ENCODE measurements around the gene TPRG1. TPM values are rescaled to one million over a fixed set of nuclear protein-coding genes. Genes with fewer than 3 reads are reported as not detected.

The TPRG1 gene
- total RNA-seq, 1 experiment from 2014 or later, result 1.0 TPM

DNA sequence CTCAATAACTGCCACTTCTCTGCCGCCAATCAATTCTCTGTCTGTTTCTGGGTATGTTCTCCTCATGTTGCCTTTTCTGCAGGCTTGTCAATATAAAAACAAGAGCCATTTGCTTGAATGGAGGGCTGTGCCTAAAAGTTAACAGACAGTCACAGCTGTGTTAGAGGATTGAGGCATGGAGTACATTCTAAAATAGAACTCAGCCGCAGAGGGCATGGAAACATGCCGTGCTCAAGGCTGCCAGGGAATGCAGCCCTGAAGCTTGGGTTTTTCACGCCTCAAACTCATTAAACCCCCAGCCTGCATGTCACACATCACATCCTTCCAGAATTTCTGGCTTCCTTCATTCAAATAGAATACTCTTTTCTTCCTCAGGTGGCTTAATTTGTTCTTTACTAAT is 166.6 kb downstream of the TPRG1 start:
- intact Hi-C loops (cut with micrococcal nuclease; ENCODE audit: unreplicated experiment), result no loop called here
- CTCF ChIA-PET, result no interaction called here
- Histone ChIP-seq H3K27ac (ENCODE audit: low read depth, low read length, poor library complexity, severe bottlenecking) (no peak overlapping the region), H3K4me3 (ENCODE audit: low read depth, low read length, poor library complexity, severe bottlenecking) (no peak overlapping the region), H3K4me1 (ENCODE audit: insufficient read depth, low read length, poor library complexity, severe bottlenecking) (peaks cover 6% of the 10 kb centered on the region), H3K36me3 (ENCODE audit: insufficient read depth, low read length, poor library complexity, severe bottlenecking) (no peaks in the 10 kb centered on the region), H3K9me3 (ENCODE audit: low read depth, low read length, poor library complexity, severe bottlenecking) (no peaks in the 10 kb centered on the region), H3K27me3 (replicated peaks; ENCODE audit: insufficient read depth, low read depth, low read length, poor library complexity) (no peaks in the 10 kb centered on the region)
- no peak for TF ChIP-seq CTCF (conservative IDR thresholded peaks at IDR 0.05; ENCODE audit: low read depth, low read length)
- TF ChIP-seq EZH2 (IDR thresholded peaks at IDR 0.05; ENCODE audit: borderline replicate concordance, low read depth, low read length, poor library complexity, severe bottlenecking), result no peak
- no TSS peak for BruUV-seq (replicated peaks)
- POLR2A ChIA-PET (ENCODE audit: low non-redundant PET), result no interaction called here
- no peak for DNase-seq (ENCODE audit: low spot score)

GRCh38 chr3:189339996-189340395 is 168.2 kb downstream of the TPRG1 start:
- ChIA-PET CTCF (no interaction called here), POLR2A (ENCODE audit: low non-redundant PET) (no interaction called here)
- intact Hi-C loops (cut with micrococcal nuclease; ENCODE audit: unreplicated experiment), result no loop called here
- no TSS peak for BruUV-seq (replicated peaks)
- H3K27me3 ChIP-seq (replicated peaks; ENCODE audit: insufficient read depth, low read depth, low read length, poor library complexity), result no peaks in the 10 kb centered on the region
- TF ChIP-seq CTCF (conservative IDR thresholded peaks at IDR 0.05; ENCODE audit: low read depth, low read length) (no peak), EZH2 (IDR thresholded peaks at IDR 0.05; ENCODE audit: borderline replicate concordance, low read depth, low read length, poor library complexity, severe bottlenecking) (no peak)
- H3K9me3 ChIP-seq (ENCODE audit: low read depth, low read length, poor library complexity, severe bottlenecking), result no peaks in the 10 kb centered on the region
- no peaks in the 10 kb centered on the region for H3K4me1 ChIP-seq (ENCODE audit: insufficient read depth, low read length, poor library complexity, severe bottlenecking)
- no peak overlapping the region for H3K4me3 ChIP-seq (ENCODE audit: low read depth, low read length, poor library complexity, severe bottlenecking)
- no peaks in the 10 kb centered on the region for H3K36me3 ChIP-seq (ENCODE audit: insufficient read depth, low read length, poor library complexity, severe bottlenecking)
- H3K27ac ChIP-seq (ENCODE audit: low read depth, low read length, poor library complexity, severe bottlenecking), result no peak overlapping the region
- DNase-seq (ENCODE audit: low spot score), result no peak

DNA sequence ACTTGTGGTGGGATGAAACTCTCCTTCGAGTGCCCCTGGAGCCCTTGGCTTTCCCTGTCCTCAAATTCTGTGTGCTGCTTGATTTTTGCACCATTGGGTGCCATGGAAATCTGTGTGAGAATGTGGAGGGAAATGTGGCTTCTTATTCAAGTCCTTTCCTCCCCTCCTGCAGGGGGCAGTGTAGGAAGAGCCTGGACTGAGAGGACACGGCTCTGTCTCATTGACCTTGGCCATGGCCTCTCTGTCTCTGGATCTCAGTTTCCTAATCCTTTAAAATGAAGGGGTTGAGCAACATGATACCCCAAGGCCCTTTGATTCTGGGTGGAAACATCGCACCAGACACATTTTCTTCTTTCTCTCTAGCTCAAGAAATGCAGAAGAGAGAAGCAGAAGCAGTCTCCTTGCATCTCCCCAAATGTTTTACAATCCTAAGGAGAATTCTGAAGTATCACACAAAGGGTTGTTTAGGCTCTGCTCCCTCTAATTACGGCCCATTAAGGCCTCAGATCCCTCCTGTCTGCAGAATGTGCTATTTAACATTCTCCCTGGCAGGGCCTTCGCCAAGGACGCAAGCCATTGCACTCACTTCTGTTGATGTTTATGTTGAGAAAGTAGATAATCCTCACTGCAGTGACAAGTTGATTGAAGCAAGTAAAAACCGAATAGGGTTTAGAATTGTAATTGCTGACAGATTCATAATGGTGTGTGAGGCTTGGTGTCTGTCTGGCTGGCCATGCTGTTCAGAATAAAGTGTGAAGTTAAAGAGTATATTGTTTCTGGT is 169.1 kb downstream of the TPRG1 start:
- H3K4me3 ChIP-seq (ENCODE audit: low read depth, low read length, poor library complexity, severe bottlenecking), result no peak overlapping the region
- intact Hi-C loops (cut with micrococcal nuclease; ENCODE audit: unreplicated experiment), result no loop called here
- no peaks in the 10 kb centered on the region for H3K9me3 ChIP-seq (ENCODE audit: low read depth, low read length, poor library complexity, severe bottlenecking)
- no peaks in the 10 kb centered on the region for H3K36me3 ChIP-seq (ENCODE audit: insufficient read depth, low read length, poor library complexity, severe bottlenecking)
- POLR2A ChIA-PET (ENCODE audit: low non-redundant PET), result no interaction called here
- CTCF ChIA-PET, result no interaction called here
- H3K27ac ChIP-seq (ENCODE audit: low read depth, low read length, poor library complexity, severe bottlenecking), result no peak overlapping the region
- no TSS peak for BruUV-seq (replicated peaks)
- DNase-seq (ENCODE audit: low spot score), result peak; percentile 45
- H3K27me3 ChIP-seq (replicated peaks; ENCODE audit: insufficient read depth, low read depth, low read length, poor library complexity), result no peaks in the 10 kb centered on the region
- H3K4me1 ChIP-seq (ENCODE audit: insufficient read depth, low read length, poor library complexity, severe bottlenecking), result no peaks in the 10 kb centered on the region
- TF ChIP-seq EZH2 (IDR thresholded peaks at IDR 0.05; ENCODE audit: borderline replicate concordance, low read depth, low read length, poor library complexity, severe bottlenecking), result no peak
- peak; percentile 46; the same call in 1 of the 2 replicates for TF ChIP-seq CTCF (conservative IDR thresholded peaks at IDR 0.05; ENCODE audit: low read depth, low read length)

Data from A673 (cell line).